ENCODE results near the gene SF3B6. TPM values are rescaled to one million over a fixed set of nuclear protein-coding genes. Genes with fewer than 3 reads are reported as not detected.
A peak's percentile ranks its signal among the peaks of the same experiment; 100 is the strongest.

The SF3B6 gene, protein sequence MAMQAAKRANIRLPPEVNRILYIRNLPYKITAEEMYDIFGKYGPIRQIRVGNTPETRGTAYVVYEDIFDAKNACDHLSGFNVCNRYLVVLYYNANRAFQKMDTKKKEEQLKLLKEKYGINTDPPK
- total RNA-seq (2021) (106 and 123 TPM in 2 replicates), Bru-seq, nascent RNA (percentile 89 among the genes with signal in this experiment), BruChase-seq, experiment 1, labeled RNA remaining after a 2-hour chase (percentile 78 among the genes with signal in this experiment), BruChase-seq, experiment 2, labeled RNA remaining after a 6-hour chase (percentile 94 among the genes with signal in this experiment)
- long read RNA-seq, transcript SF3B6-201 (4 exons, 770 nt) = major isoform, 303 of 318 reads
- long read RNA-seq, partial matches to known transcripts = 9 of 318 reads
- long read RNA-seq, other reads (novel, unspliced or antisense) = 6 of 318 reads

GRCh38 chr2:24075915-24076848, at the start of gene SF3B6:
SF3B6 (minus strand) TSS chr2:24076326; CDS start chr2:24076229, 97 bp downstream.
- BruUV-seq (replicated peaks) = TSS peak; percentile 66
- CTCF ChIA-PET = interaction anchor here (0.5 to 1.4 kb wide), 6 partner anchors 26 to 414 kb away, joined by 3 to 9 read pairs (median 5); partner anchors contain the start of genes ATAD2B and WDCP
- H3K9me3 ChIP-seq (ENCODE audit: insufficient read depth, low read depth) = no peaks in the 10 kb centered on the region
- intact Hi-C loops (cut with micrococcal nuclease; ENCODE audit: unreplicated experiment) = loop anchor here (1.0 to 2.0 kb wide), 6 partner anchors 8 to 149 kb away; partner anchors contain the start of genes ATAD2B, FAM228B, PFN4 and TP53I3
- H4K20me1 ChIP-seq (ENCODE audit: insufficient read depth) = peaks cover 25% of the 10 kb centered on the region
- peaks cover 47% of the 10 kb centered on the region for H3F3A ChIP-seq (ENCODE audit: insufficient read depth, low read depth)
- no peaks in the 10 kb centered on the region for H3K9me2 ChIP-seq (ENCODE audit: insufficient read depth)
- peak within 1 kb of the TSS; percentile 89 for H3K4me3 ChIP-seq
- peak within 1 kb of the TSS; percentile 94 for H2AFZ ChIP-seq
- peaks cover 21% of the 10 kb centered on the region for H3K4me1 ChIP-seq (replicated peaks; ENCODE audit: insufficient read depth)
- TF ChIP-seq EZH2 (IDR thresholded peaks at IDR 0.05; ENCODE audit: low read depth) = no peak
- no peak for TF ChIP-seq CTCF (conservative IDR thresholded peaks at IDR 0.05)
- peak within 1 kb of the TSS; percentile 98 for H3K4me2 ChIP-seq
- H3K79me2 ChIP-seq (ENCODE audit: low read depth) = peaks cover 46% of the 10 kb centered on the region
- H3K27me3 ChIP-seq (ENCODE audit: insufficient read depth, low read depth) = no peaks in the 10 kb centered on the region
- peaks cover 17% of the 10 kb centered on the region for H3K36me3 ChIP-seq (ENCODE audit: low read depth)
- POLR2A ChIA-PET (ENCODE audit: unreplicated experiment) = interaction anchor here (0.5 to 1.6 kb wide), 10 partner anchors 29 to 1381 kb away, joined by 3 to 60 read pairs (median 10); partner anchors contain the start of genes ATAD2B, FAM228B and WDCP
- peak within 1 kb of the TSS; percentile 85 for H3K27ac ChIP-seq
- peak; percentile 99 to 100 for DNase-seq

- no peaks in the 10 kb centered on the region for H3K36me3 ChIP-seq (ENCODE audit: low read depth)
- TF ChIP-seq CTCF (conservative IDR thresholded peaks at IDR 0.05) = no peak
- TF ChIP-seq EZH2 (IDR thresholded peaks at IDR 0.05; ENCODE audit: low read depth) = no peak
- intact Hi-C loops (cut with micrococcal nuclease; ENCODE audit: unreplicated experiment) = loop anchor here (1.0 to 2.0 kb wide), 2 partner anchors 40 to 47 kb away; partner anchors contain the start of genes SF3B6 and TP53I3
- no peak for DNase-seq
- no peaks in the 10 kb centered on the region for H4K20me1 ChIP-seq (ENCODE audit: insufficient read depth)
- H3K4me1 ChIP-seq (replicated peaks; ENCODE audit: insufficient read depth) = peaks cover 8% of the 10 kb centered on the region; the same call in 1 of the 2 replicates
- peak overlapping the region; percentile 100 for H2AFZ ChIP-seq
- no peaks in the 10 kb centered on the region for H3K79me2 ChIP-seq (ENCODE audit: low read depth)
- H3K9me2 ChIP-seq (ENCODE audit: insufficient read depth) = no peaks in the 10 kb centered on the region
- no peaks in the 10 kb centered on the region for H3K9me3 ChIP-seq (ENCODE audit: insufficient read depth, low read depth)
- peak overlapping the region; percentile 89 for H3K4me3 ChIP-seq
- H3K27me3 ChIP-seq (ENCODE audit: insufficient read depth, low read depth) = no peaks in the 10 kb centered on the region
- BruUV-seq (replicated peaks) = TSS peak; percentile 63
- H3F3A ChIP-seq (ENCODE audit: insufficient read depth, low read depth) = peaks cover 12% of the 10 kb centered on the region; the same call in 1 of the 2 replicates
- ChIA-PET POLR2A (ENCODE audit: unreplicated experiment) (interaction anchor here (1.7 kb wide), 1 partner anchor 47 kb away, joined by 7 read pairs; the partner anchor contains the start of gene SF3B6), CTCF (interaction anchor here (0.7 to 0.9 kb wide), 2 partner anchors 39 to 184 kb away, joined by 3 read pairs; no protein-coding TSS in a partner anchor)
- H3K27ac ChIP-seq = peak overlapping the region; percentile 30
- peak overlapping the region; percentile 88 for H3K4me2 ChIP-seq
These were observed 47.9 kb upstream of the SF3B6 start for GRCh38 chr2:24123922-24124580.

Measured in PC-9 (cell line).